HG02798 (cell line): ENCODE measurements around the gene ARHGAP32.
"Not testable (repeated sequence)": the region's sequence is repeated elsewhere in the genome, so short reads cannot be mapped to it uniquely, and the experiment has no call there.

Experiments
- ATAC-seq: cut with Tn5 transposase; IDR thresholded peaks from one replicate; pipeline ENCODE4 v1.9.1; 2021; ENCODE audit warnings: mild to moderate bottlenecking; ENCODE audit not compliant: unreplicated experiment, poor library complexity

The ARHGAP32 gene

DNA sequence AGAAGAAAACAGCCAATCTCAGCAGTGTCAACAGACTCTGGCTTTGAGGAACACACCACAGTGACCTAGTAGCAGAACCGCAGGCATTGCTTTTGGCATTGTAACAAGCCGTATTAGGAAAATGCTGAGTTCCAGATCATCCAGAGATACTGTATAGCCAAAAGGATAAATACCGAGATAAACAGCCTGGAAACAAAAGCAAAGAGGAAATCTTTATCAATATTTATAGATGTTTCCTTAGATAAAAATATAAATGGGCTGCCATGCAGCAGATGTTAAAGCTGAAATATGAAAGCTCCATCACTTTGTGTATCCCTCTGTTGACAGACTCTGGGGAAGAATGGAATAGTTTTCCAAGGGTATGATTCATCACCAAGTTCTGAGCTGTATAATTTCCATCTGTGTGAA, 150.5 kb downstream of the ARHGAP32 start:
- no peak for ATAC-seq

DNA sequence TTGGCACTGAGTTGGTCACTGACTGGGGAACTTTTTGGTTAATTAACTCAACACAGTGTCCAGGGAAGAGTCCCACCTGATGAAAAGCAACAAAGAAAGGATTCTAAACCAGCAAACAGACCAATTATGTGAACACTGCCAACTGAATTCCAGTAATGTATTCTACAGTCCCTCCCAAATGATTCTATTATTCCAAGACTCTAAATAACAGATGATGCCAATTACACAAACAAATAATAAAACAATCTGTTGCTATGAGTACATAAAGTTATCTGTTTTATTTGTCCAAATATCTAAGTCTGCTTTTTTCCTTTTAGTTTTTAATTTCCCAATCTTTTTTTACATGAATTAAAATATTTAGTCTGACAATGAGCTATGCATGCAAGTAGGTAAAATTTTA, 151.2 kb downstream of the ARHGAP32 start:
- no peak for ATAC-seq

DNA sequence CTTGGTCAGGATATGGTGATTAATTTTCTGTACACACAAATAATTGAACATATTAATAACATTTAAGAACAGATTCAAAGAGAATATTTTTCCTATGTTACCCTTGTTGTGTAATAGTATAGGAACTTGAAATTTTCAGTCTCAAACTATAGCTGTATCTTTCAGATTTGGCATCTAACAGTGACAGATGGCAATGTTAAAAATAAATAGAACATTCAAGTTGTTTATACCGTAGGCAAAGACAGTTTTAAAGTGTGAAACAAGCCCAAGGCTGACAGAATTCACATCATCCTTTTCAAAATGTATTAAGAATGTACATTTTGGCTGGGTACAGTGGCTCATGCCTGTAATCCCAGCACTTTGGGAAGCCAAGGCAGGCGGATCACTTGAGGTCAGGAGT, 156.9 kb downstream of the ARHGAP32 start:
- no peak for ATAC-seq

GRCh38 chr11:129034001-129034400, 158.1 kb downstream of the ARHGAP32 start:
- no peak for ATAC-seq

GRCh38 chr11:129023968-129024676, 168.0 kb downstream of the ARHGAP32 start:
- no peak for ATAC-seq

DNA sequence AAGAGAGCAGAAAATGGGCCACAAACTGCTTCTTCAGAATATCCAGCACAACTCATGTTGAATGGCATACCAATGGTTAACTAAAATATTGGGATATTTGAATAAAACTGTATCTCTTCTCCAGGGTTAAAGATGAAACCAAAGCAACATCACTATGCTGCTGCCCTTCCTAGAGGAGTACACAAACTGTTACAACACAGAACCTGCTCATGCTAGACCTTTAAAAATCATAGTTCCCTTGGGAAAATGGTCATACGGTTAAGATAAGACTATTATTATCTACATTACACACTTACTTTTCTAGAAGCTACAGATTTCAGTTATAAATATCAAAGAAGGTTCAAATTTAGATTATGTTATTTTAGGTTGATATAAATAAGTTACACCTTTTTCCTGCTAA, 170.8 kb downstream of the ARHGAP32 start:
- ATAC-seq = no peak

GRCh38 chr11:129018991-129019390, 173.1 kb downstream of the ARHGAP32 start:
- no peak for ATAC-seq

GRCh38 chr11:129018126-129018525, 174.0 kb downstream of the ARHGAP32 start:
- ATAC-seq = no peak

- ATAC-seq = no peak
These were observed 178.2 kb downstream of the ARHGAP32 start for GRCh38 chr11:129013737-129014475.

DNA sequence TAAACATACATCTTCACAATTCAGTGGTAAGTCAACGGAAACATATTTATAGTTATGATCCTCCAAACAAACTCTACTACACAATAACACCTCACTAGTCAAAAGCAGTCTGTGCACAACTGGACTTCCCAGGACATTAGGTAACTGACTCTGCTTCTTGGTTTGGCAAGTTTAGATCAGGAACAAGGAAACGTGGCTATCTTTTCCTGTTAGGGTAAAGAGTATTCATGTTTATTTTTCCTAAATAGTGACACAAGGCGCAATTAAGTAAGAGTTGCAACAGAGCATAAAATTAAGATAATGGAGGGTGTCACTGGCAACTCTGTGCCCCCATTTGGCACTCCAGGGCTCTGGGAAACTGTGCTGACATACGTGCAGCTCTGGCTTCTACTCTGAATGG, 179.2 kb downstream of the ARHGAP32 start:
- ATAC-seq = no peak

- ATAC-seq = no peak
These were observed 186.0 kb downstream of the ARHGAP32 start for GRCh38 chr11:129006161-129006560.

DNA sequence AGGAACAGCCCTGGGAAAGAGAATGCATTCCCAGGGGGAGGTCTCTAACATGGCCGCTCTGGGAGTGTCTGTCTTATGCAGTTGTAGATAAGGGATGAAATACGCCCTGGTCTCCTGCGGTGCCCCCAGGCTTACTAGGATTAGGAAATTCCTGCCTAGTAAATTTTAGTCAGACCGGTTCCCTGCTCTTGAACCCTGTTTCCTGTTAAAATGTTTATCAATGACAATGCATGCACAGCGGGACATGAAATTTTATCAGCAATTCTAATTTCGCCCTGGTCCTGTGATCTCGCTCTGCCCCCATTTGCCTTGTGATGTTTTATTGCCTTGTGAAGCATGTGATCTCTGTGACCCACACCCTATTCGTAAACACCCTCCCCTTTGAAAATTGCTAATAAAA, 193.0 kb downstream of the ARHGAP32 start:
- not testable (repeated sequence) for ATAC-seq

GRCh38 chr11:128988242-128988970, 203.7 kb downstream of the ARHGAP32 start:
- no peak for ATAC-seq

DNA sequence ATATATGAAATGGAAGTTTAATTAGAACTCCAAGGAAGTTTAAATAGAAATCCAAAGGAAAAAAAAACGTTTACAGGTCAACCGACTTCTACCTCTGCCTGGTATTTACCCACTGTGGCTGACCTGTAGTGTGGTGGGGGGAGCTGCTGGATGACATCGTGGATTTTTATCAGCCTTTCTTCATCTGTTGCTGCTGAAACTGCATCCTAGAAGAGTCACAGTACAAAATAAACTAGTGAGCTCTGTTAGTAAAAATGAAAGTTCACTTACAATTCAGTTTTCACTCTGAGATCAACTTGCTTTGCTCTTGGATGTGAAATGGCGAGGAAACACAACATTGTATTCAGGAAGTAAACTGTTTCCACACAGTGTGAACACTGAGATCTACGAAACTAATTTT, 206.2 kb downstream of the ARHGAP32 start:
- ATAC-seq = no peak

- no peak for ATAC-seq
These were observed 209.1 kb downstream of the ARHGAP32 start for GRCh38 chr11:128983023-128983422.

DNA sequence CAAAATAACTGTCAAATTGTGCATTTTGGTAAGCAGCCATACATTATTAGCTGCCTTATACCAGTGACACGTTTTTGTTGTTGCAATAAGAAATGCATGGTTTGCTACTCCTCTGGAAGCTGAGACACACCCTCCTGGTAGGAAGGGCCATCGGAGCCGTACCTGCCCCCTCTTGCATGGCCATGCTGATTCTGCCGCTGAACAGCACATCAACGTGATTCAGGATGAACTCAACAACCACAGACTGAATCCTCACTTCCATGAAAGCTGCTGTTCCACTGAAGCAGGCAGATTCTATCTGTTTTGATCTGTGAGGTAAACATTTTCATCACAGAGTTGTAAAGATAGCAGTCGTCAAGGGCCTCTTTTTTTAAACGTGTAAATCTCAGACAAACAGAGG, 210.9 kb downstream of the ARHGAP32 start:
- no peak for ATAC-seq

DNA sequence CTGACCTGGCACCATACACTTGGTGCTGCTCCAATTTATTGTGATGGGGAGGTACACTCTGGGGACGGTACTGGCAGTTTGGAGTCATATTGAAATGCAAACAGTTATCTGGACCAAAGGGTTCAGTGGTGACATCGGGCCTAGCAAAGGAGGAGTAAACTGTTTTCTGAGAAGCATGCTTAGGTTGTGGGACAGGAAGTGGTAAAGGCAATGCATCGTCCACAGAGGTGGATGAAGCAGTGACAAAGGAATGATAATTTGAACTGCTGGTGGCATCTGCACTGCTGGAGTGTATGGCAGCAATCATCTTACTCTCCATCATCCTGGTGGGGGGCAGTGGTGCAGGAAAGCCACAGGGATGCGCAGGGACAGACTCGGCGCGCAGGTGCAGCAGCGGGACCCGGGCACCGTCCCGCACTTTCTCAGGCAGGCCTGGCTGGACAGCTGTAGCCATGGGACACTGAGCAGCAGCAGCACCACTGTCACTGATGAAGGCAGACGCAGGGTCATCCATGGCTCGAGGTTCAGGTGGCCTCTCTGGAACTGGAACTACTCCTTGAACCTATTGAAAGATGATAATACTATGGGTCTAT, 221.4 kb downstream of the ARHGAP32 start:
- ATAC-seq = no peak

GRCh38 chr11:128968916-128969315, 223.2 kb downstream of the ARHGAP32 start:
- ATAC-seq = no peak

DNA sequence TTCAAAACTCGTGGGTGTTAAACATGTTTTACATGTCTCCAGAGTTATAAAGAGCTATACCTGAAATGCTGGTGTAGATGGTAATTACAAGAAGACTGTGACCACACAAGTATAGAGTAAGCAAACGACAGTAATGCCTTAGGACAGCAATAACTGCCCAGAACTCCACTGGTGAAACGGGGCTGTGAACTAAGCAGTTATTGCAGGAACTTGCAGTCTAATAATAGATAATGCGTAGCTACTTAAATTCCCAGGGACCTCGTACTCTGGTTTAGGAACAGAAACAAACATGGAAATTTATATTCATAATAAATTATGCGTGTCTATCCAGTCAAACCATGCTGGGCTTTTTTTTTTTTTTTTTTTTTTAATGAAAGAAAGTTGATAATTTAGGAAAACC, 224.5 kb downstream of the ARHGAP32 start:
- no peak for ATAC-seq

DNA sequence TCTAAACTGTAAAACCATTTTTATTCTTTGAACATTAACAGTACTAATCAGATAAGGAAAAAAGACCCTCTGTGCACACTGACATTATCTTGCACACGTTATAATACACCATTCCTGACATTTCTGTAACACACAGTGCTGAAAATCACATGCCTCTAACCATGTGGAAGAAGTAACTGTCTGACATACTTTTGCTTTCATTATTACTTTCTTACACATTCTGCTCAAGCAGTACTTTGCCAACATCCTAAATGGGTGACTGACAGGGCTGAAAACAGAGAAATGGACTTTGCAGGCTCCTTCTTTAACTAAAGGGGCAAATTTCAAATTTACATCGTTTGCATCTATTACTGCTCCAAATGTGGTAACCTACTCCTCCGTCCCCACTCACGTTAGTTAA, 226.6 kb downstream of the ARHGAP32 start:
- peak; percentile 93 for ATAC-seq

DNA sequence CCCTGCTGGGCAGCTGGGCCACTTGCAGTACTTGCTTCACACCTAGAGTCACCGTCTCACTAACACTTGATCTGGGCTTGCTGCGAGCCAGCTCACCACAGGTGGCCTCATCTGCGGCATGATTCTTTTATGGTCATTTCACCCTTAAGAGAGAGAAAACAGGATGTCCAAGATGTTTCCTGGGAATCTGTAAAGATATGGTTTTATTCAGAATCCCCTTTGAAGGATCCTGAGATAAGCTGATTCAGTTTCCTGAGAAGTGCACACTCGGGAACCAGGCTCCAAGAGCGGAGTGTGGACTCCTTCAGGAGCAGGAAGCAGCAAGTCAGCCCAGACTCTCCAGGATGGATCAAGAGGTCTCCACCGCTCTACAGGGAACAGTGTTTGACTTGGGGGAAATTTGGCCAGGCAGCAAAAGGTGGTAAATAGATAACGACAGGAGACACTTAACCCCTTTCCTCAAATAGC, 227.6 kb downstream of the ARHGAP32 start:
- no peak for ATAC-seq
